Measurements from ENCODE around the gene YKT6.

The YKT6 gene

GRCh38 chr7:44183386-44183785 lies 17.4 kb upstream of the YKT6 start:
- H3F3A ChIP-seq (ENCODE audit: insufficient read depth, low read length) = no peaks in the 10 kb centered on the region
- no peak for TF ChIP-seq CTCF (IDR thresholded peaks at IDR 0.05; ENCODE audit: low read length)
- no peak for TF ChIP-seq EZH2 (optimal IDR thresholded peaks at IDR 0.05; ENCODE audit: low read depth, low read length)
- TF ChIP-seq EZH2phosphoT487 (IDR thresholded peaks at IDR 0.05; ENCODE audit: low read length) = no peak
- H3K9me2 ChIP-seq (replicated peaks; ENCODE audit: insufficient read depth, low read length) = no peaks in the 10 kb centered on the region
- H3K79me2 ChIP-seq (ENCODE audit: low read length) = no peaks in the 10 kb centered on the region
- H3K9ac ChIP-seq (ENCODE audit: low read length) = no peak overlapping the region
- H4K20me1 ChIP-seq (ENCODE audit: insufficient read depth, low read length) = no peaks in the 10 kb centered on the region
- no peaks in the 10 kb centered on the region for H3K4me1 ChIP-seq (ENCODE audit: low read length)
- H2AFZ ChIP-seq (ENCODE audit: low read length) = no peak overlapping the region
- H3K9me3 ChIP-seq (replicated peaks; ENCODE audit: insufficient read depth, low read length) = no peaks in the 10 kb centered on the region
- no peaks in the 10 kb centered on the region for H3K27me3 ChIP-seq (replicated peaks; ENCODE audit: insufficient read depth, low read length)
- DNase-seq = no peak
- no peaks in the 10 kb centered on the region for H3K36me3 ChIP-seq (replicated peaks; ENCODE audit: insufficient read depth, low read length)
- no peak overlapping the region for H3K27ac ChIP-seq (ENCODE audit: low read length)
- H3K4me2 ChIP-seq (ENCODE audit: low read depth, low read length) = no peak overlapping the region
- H3K4me3 ChIP-seq (ENCODE audit: low read length) = no peak overlapping the region

GRCh38 chr7:44184206-44184872 lies 16.4 kb upstream of the YKT6 start:
- no peak for DNase-seq
- TF ChIP-seq EZH2phosphoT487 (IDR thresholded peaks at IDR 0.05; ENCODE audit: low read length) (no peak), CTCF (IDR thresholded peaks at IDR 0.05; ENCODE audit: low read length) (no peak), EZH2 (optimal IDR thresholded peaks at IDR 0.05; ENCODE audit: low read depth, low read length) (no peak)
- Histone ChIP-seq H3K27ac (ENCODE audit: low read length) (no peak overlapping the region), H3K4me1 (ENCODE audit: low read length) (no peaks in the 10 kb centered on the region), H3K9me2 (replicated peaks; ENCODE audit: insufficient read depth, low read length) (no peaks in the 10 kb centered on the region), H2AFZ (ENCODE audit: low read length) (no peak overlapping the region), H3K9ac (ENCODE audit: low read length) (no peak overlapping the region), H3K9me3 (replicated peaks; ENCODE audit: insufficient read depth, low read length) (no peaks in the 10 kb centered on the region), H3K36me3 (replicated peaks; ENCODE audit: insufficient read depth, low read length) (no peaks in the 10 kb centered on the region), H3K4me2 (ENCODE audit: low read depth, low read length) (no peak overlapping the region), H4K20me1 (ENCODE audit: insufficient read depth, low read length) (no peaks in the 10 kb centered on the region), H3F3A (ENCODE audit: insufficient read depth, low read length) (no peaks in the 10 kb centered on the region), H3K79me2 (ENCODE audit: low read length) (no peaks in the 10 kb centered on the region), H3K27me3 (replicated peaks; ENCODE audit: insufficient read depth, low read length) (no peaks in the 10 kb centered on the region), H3K4me3 (ENCODE audit: low read length) (no peak overlapping the region)

GRCh38 chr7:44184873-44185446 lies 15.8 kb upstream of the YKT6 start:
- Histone ChIP-seq H4K20me1 (ENCODE audit: insufficient read depth, low read length) (no peaks in the 10 kb centered on the region), H3K9ac (ENCODE audit: low read length) (no peak overlapping the region), H3K27me3 (replicated peaks; ENCODE audit: insufficient read depth, low read length) (no peaks in the 10 kb centered on the region), H3K27ac (ENCODE audit: low read length) (no peak overlapping the region), H3K79me2 (ENCODE audit: low read length) (no peaks in the 10 kb centered on the region), H3K4me2 (ENCODE audit: low read depth, low read length) (no peak overlapping the region), H3K4me3 (ENCODE audit: low read length) (no peak overlapping the region), H3K4me1 (ENCODE audit: low read length) (no peaks in the 10 kb centered on the region), H3K36me3 (replicated peaks; ENCODE audit: insufficient read depth, low read length) (no peaks in the 10 kb centered on the region), H3K9me3 (replicated peaks; ENCODE audit: insufficient read depth, low read length) (no peaks in the 10 kb centered on the region), H3K9me2 (replicated peaks; ENCODE audit: insufficient read depth, low read length) (no peaks in the 10 kb centered on the region), H2AFZ (ENCODE audit: low read length) (no peak overlapping the region), H3F3A (ENCODE audit: insufficient read depth, low read length) (no peaks in the 10 kb centered on the region)
- no peak for DNase-seq
- TF ChIP-seq CTCF (IDR thresholded peaks at IDR 0.05; ENCODE audit: low read length) = no peak
- TF ChIP-seq EZH2phosphoT487 (IDR thresholded peaks at IDR 0.05; ENCODE audit: low read length) = no peak
- no peak for TF ChIP-seq EZH2 (optimal IDR thresholded peaks at IDR 0.05; ENCODE audit: low read depth, low read length)

Data from MM.1S (cell line).